Kidney (tissue), 14 donors: ENCODE data around the gene ZNF154. TPM values are rescaled to one million over a fixed set of nuclear protein-coding genes. Genes with fewer than 3 reads are reported as not detected.

Experiments used
- DNase-seq, 5 donors: peaks; one replicate each; pipeline ENCODE4 v3.0.0-alpha.2; 2013 to 2020
- FAIRE-seq: peaks from 2 replicates; lab custom pipeline; 2012; peaks lifted over from hg19 to GRCh38; lab: Jason Lieb, UNC
- H3K27ac ChIP-seq, 2 donors: one replicate each; pipeline ENCODE4 v1.7.0; 2013; ENCODE audit warnings: low read depth in 2 of 2, low read length in 2 of 2, inconsistent platforms in 1 of 2
- H3K27me3 ChIP-seq: one replicate; pipeline ENCODE4 v1.7.1; 2013; ENCODE audit warnings: low read length, inconsistent platforms; ENCODE audit not compliant: control insufficient read depth, insufficient read depth
- H3K36me3 ChIP-seq, 3 donors: one replicate each; pipeline versions ENCODE4 v1.7.0 to v1.7.1; 2013; ENCODE audit warnings: low read length in 3 of 3, control low read depth in 1 of 3, inconsistent platforms in 1 of 3; ENCODE audit not compliant: insufficient read depth in 3 of 3, control insufficient read depth in 2 of 3
- H3K4me1 ChIP-seq, 3 donors: one replicate each; pipeline versions ENCODE4 v1.7.0 to v1.7.1; 2013; ENCODE audit warnings: low read length in 3 of 3, inconsistent platforms in 1 of 3, low read depth in 1 of 3; ENCODE audit not compliant: control insufficient read depth in 2 of 3, insufficient read depth in 2 of 3
- H3K4me3 ChIP-seq, 3 donors: one replicate each; pipeline versions ENCODE4 v1.7.0 to v1.8.1; 2013; ENCODE audit warnings: low read length in 3 of 3, control low read depth in 1 of 3, inconsistent platforms in 1 of 3
- H3K9ac ChIP-seq, 3 donors: one replicate each; pipeline versions ENCODE4 v1.7.0 to v1.7.1; 2013; ENCODE audit warnings: low read length in 3 of 3, control low read depth in 1 of 3, inconsistent platforms in 1 of 3
- H3K9me3 ChIP-seq, 3 donors: one replicate each; pipeline versions ENCODE4 v1.7.0 to v1.7.1; 2013; ENCODE audit warnings: low read length in 3 of 3, control low read depth in 1 of 3, inconsistent platforms in 1 of 3; ENCODE audit not compliant: control insufficient read depth in 2 of 3, insufficient read depth in 1 of 3
- CTCF ChIP-seq: IDR thresholded peaks from 3 replicates; pipeline ENCODE4 v1.5.1; 2012; ENCODE audit warnings: mild to moderate bottlenecking, moderate library complexity, borderline replicate concordance; ENCODE audit not compliant: insufficient read depth; ENCODE audit errors: extremely low read depth
- intact Hi-C: fragments of 100-400 bp; cut with DNase I; formaldehyde crosslinking; loops from one replicate; pipeline ENCODE4 v1.11.1; 2022
- polyA plus RNA-seq: library from polyadenylated mRNA; stranded (reverse); fragments of 350-450 nt; fragmentation: Illumina TruSeq; extraction: RNeasy Lipid Tissue Mini Kit (QIAGEN cat#74804); gene quantifications from one replicate; pipeline ENCODE4 v1.2.3, GENCODE V29; 2014; ENCODE audit warnings: low read depth, low replicate concordance; ENCODE audit not compliant: insufficient read depth
- total RNA-seq: library from RNA; stranded (reverse); fragmentation: NEBNext Ultra II Directional; extraction: Animal tissue kit (Norgen Biotek cat#: 25700); gene quantifications from one replicate; pipeline ENCODE4 v1.2.1, GENCODE V29; 2021
- donor health status: control.
- donor health status: control.
- donor health status: control.
- donor health status: control.
- donor health status: control.
- donor health status: DM: yes; HTN: yes; CAD: no.
- donor health status: Normal renal cell carcinoma (clear cell type).

The ZNF154 gene
- total and polyA plus RNA-seq, 2 donors from 2014 or later, result 2.2 to 11.1 TPM

GRCh38 chr19:57671124-57671895 is 37.7 kb downstream of the ZNF154 start:
- H3K27ac ChIP-seq, result no peak overlapping the region
- DNase-seq, result no peak
- H3K4me1 ChIP-seq, result no peaks in the 10 kb centered on the region
- H3K36me3 ChIP-seq, result no peaks in the 10 kb centered on the region
- intact Hi-C loops, result no loop called here
- H3K9ac ChIP-seq, result no peak overlapping the region
- no peaks in the 10 kb centered on the region for H3K9me3 ChIP-seq
- no peak for TF ChIP-seq CTCF
- no peaks in the 10 kb centered on the region for H3K27me3 ChIP-seq
- H3K4me3 ChIP-seq, result no peak overlapping the region
- no peak for FAIRE-seq

- Histone ChIP-seq H3K27ac (no peak within 1 kb of the TSS), H3K9ac (no peak within 1 kb of the TSS), H3K4me3 (no peak within 1 kb of the TSS), H3K4me1 (no peaks in the 10 kb centered on the region), H3K36me3 (no peaks in the 10 kb centered on the region), H3K9me3 (no peaks in the 10 kb centered on the region), H3K27me3 (no peaks in the 10 kb centered on the region)
- intact Hi-C loops, result no loop called here
- no peak for TF ChIP-seq CTCF
- DNase-seq, result no peak
- no peak for FAIRE-seq
Observed at GRCh38 chr19:57668635-57669034, 40.4 kb downstream of the ZNF154 start, which contains the start of gene ZSCAN4. TSS of gene ZSCAN4 (plus strand) at chr19:57668935. CDS start at chr19:57676146, 7,211 bp downstream.

- no peaks in the 10 kb centered on the region for H3K27me3 ChIP-seq
- FAIRE-seq (no peak), DNase-seq (no peak)
- H3K36me3 ChIP-seq, result no peaks in the 10 kb centered on the region
- H3K4me1 ChIP-seq, result no peaks in the 10 kb centered on the region
- no peak overlapping the region for H3K4me3 ChIP-seq
- intact Hi-C loops, result no loop called here
- H3K9ac ChIP-seq, result no peak overlapping the region
- H3K27ac ChIP-seq, result no peak overlapping the region
- H3K9me3 ChIP-seq, result no peaks in the 10 kb centered on the region
- TF ChIP-seq CTCF, result no peak
Observed at GRCh38 chr19:57667228-57667627, 41.8 kb downstream of the ZNF154 start.
